Lung (tissue), 12 donors: ENCODE measurements around the gene ADAMTS14. TPM values are rescaled to one million over a fixed set of nuclear protein-coding genes. Genes with fewer than 3 reads are reported as not detected.

Source experiments
- ATAC-seq: fragments of 200-7000 bp; cut with Tn5 transposase; one replicate; pipeline ENCODE4 v1.9.1; 2020; ENCODE audit warnings: moderate number of reproducible peaks; ENCODE audit not compliant: insufficient read depth, low FRiP score
- DNase-seq, 3 donors: peaks; one replicate each; pipeline ENCODE4 v3.0.0-alpha.2; 2013 to 2017
- H3K27ac ChIP-seq, 2 donors: one replicate each; pipeline ENCODE4 v1.5.1; 2013; ENCODE audit warnings: mild to moderate bottlenecking in 2 of 2, moderate library complexity in 2 of 2, control low read depth in 1 of 2, inconsistent platforms in 1 of 2, low read depth in 1 of 2, low read length in 1 of 2
- H3K27me3 ChIP-seq, 3 donors: one replicate each; pipeline ENCODE4 v1.5.1; 2013; ENCODE audit warnings: low read length in 2 of 3; ENCODE audit not compliant: control insufficient read depth in 3 of 3, insufficient read depth in 3 of 3
- H3K36me3 ChIP-seq, 4 donors: one replicate each; pipeline ENCODE4 v1.5.1; 2013; ENCODE audit warnings: low read length in 4 of 4, mild to moderate bottlenecking in 1 of 4, moderate library complexity in 1 of 4; ENCODE audit not compliant: control insufficient read depth in 4 of 4, insufficient read depth in 4 of 4
- H3K4me1 ChIP-seq, 5 donors: one replicate each; pipeline ENCODE4 v1.5.1; 2013; ENCODE audit warnings: low read length in 5 of 5, mild to moderate bottlenecking in 2 of 5, moderate library complexity in 1 of 5; ENCODE audit not compliant: control insufficient read depth in 5 of 5, insufficient read depth in 5 of 5
- H3K4me3 ChIP-seq: one replicate; pipeline ENCODE4 v1.5.1; 2013; ENCODE audit warnings: mild to moderate bottlenecking, control low read depth, moderate library complexity
- H3K9ac ChIP-seq, 2 donors: one replicate each; pipeline ENCODE4 v1.5.1; 2013; ENCODE audit warnings: low read length in 2 of 2, control low read depth in 1 of 2; ENCODE audit not compliant: insufficient read depth in 1 of 2
- H3K9me3 ChIP-seq, 4 donors: one replicate each; pipeline ENCODE4 v1.5.1; 2013; ENCODE audit warnings: low read length in 3 of 4, mild to moderate bottlenecking in 1 of 4, moderate library complexity in 1 of 4; ENCODE audit not compliant: control insufficient read depth in 4 of 4, insufficient read depth in 3 of 4
- WGBS, 2 donors: extraction: QIAGEN DNeasy Blood & Tissue Kit; methylation state at CpG; one replicate each; pipeline ENCODE4 v1.1.7; 2013; 5-methylcytosine and 5-hydroxymethylcytosine counted together
- polyA plus RNA-seq, 2 donors: library from polyadenylated mRNA; stranded (reverse); fragments of 200-250 nt; gene quantifications; one replicate each; pipeline ENCODE4 v1.2.1, GENCODE V29; 2013
- total RNA-seq, 2 donors: library from RNA; depleted of rRNA in 1 of 2; stranded (reverse); fragments of >200 nt in 1 of 2; gene quantifications; one replicate each; pipeline ENCODE4 v1.2.1, GENCODE V29; 2014 to 2021
- TF ChIP-seq, protein P1 (sequence below): IDR thresholded peaks from 2 replicates; pipeline ENCODE4 v1.5.1; 2012; ENCODE audit warnings: mild to moderate bottlenecking; ENCODE audit errors: control extremely low read depth, extremely low read depth
- donor health status: control.
- donor health status: control.
- donor health status: Bipolar disorder and iron deficiency.
- donor health status: healthy.
- donor health status: DM: yes; HTN: yes; CAD: no.

The ADAMTS14 gene
- total and polyA plus RNA-seq, 4 donors: 0.47 to 3.9 (median 1.2) TPM

DNA sequence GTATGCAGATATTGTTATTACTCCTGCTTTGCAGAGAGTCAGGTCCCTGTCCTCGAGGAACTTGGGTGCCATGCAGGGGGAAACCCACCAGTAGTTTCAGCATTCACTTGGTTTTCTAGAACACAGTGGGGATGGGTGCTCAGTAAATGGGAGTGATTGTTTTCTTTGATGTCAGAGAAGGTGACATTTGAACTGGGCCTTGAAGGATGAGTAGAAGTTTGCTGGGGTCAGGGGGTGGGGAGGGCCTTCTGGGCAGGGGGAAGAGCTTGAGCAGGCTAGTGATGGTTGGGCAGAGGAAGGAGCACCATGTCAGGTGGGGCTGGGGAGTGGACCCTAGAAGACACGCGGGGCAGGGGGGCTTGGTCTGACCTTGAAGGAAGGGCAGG lies 5.9 kb downstream of the ADAMTS14 start:
- Histone ChIP-seq H3K27ac (no peak overlapping the region), H3K9ac (no peak overlapping the region), H3K9me3 (no peaks in the 10 kb centered on the region), H3K36me3 (no peaks in the 10 kb centered on the region), H3K27me3 (no peaks in the 10 kb centered on the region), H3K4me1 (peaks cover 0 to 20% (median 2%) of the 10 kb centered on the region in 5 donors), H3K4me3 (no peak overlapping the region)
- TF ChIP-seq, protein P1, sequence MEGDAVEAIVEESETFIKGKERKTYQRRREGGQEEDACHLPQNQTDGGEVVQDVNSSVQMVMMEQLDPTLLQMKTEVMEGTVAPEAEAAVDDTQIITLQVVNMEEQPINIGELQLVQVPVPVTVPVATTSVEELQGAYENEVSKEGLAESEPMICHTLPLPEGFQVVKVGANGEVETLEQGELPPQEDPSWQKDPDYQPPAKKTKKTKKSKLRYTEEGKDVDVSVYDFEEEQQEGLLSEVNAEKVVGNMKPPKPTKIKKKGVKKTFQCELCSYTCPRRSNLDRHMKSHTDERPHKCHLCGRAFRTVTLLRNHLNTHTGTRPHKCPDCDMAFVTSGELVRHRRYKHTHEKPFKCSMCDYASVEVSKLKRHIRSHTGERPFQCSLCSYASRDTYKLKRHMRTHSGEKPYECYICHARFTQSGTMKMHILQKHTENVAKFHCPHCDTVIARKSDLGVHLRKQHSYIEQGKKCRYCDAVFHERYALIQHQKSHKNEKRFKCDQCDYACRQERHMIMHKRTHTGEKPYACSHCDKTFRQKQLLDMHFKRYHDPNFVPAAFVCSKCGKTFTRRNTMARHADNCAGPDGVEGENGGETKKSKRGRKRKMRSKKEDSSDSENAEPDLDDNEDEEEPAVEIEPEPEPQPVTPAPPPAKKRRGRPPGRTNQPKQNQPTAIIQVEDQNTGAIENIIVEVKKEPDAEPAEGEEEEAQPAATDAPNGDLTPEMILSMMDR: no peak
- 90 to 92% methylated on average over 3 of the region's 3 CpGs for WGBS, 2 donors
- DNase-seq: no peak
- ATAC-seq: no peak

DNA sequence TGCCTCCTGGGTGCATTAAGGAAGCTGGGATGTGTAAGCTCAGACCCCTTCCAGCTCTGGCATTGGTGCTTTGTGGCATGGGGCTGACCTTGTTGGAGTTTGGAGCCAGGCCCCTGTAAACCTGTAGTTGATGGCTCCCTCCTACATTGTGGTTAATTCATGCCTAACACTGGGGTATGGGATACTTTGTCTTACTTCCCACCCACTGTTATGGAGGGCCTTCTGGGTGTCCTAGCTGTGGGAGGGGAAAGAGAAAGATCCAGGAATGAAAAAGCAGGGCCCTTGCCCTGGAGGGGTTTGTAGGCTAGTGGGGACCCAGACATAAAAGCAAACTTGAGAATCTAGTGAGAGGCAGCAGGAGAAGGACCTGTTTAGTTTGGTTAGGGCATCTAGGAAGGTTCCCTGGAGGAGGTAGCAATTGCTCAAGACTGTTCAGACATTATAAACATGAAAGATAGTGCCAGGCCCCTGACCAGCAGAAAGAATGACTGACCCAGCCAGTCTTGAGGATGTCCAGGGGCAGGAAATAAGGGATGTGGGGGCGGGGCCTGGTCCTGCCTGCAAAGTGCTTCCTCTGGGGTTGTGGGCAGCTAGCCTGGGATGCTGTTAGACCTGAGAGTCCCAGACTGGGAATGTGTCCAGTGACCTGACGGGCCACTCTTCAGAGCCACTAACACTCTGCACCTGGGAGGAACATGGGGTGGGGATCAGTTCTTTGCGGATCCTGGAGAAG lies 6.6 kb downstream of the ADAMTS14 start:
- H3K4me3 ChIP-seq: no peak overlapping the region
- no peaks in the 10 kb centered on the region for H3K9me3 ChIP-seq
- no peaks in the 10 kb centered on the region for H3K27me3 ChIP-seq
- H3K36me3 ChIP-seq: no peaks in the 10 kb centered on the region
- no peak overlapping the region for H3K9ac ChIP-seq
- no peak for ATAC-seq
- WGBS, 2 donors: 89 to 100% methylated on average over 3 of the region's 3 CpGs
- H3K27ac ChIP-seq: no peak overlapping the region
- TF ChIP-seq, protein P1: no peak
- H3K4me1 ChIP-seq: peaks cover 0 to 20% (median 5%) of the 10 kb centered on the region in 5 donors
- DNase-seq: no peak

DNA sequence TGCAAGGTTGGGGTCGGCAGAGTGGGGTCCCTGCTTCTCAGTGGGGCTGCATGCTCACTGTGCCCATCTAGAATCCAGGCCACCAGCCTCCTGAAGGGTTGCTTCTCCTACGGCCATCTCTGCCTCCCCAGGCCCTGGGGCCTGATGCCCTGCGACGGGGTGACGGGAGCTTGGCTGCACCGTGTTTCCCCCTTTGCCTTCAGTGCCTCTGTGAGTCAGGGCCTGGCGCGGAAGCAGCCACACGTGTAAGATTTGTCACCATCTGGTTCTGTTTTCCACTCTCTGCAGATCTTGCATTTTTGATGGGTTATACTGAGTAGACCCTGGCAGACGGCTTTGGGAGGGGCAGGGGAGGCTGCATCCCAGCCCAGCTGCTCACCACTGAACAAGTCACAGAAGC lies 7.2 kb downstream of the ADAMTS14 start:
- Histone ChIP-seq H3K4me3 (no peak overlapping the region), H3K4me1 (peaks cover 0 to 23% (median 4%) of the 10 kb centered on the region in 5 donors), H3K27me3 (no peaks in the 10 kb centered on the region), H3K9me3 (no peaks in the 10 kb centered on the region), H3K9ac (no peak overlapping the region), H3K36me3 (no peaks in the 10 kb centered on the region), H3K27ac (no peak overlapping the region)
- TF ChIP-seq, protein P1: no peak
- DNase-seq: no peak
- 88 to 94% methylated on average over 10 of the region's 10 CpGs for WGBS, 2 donors
- no peak for ATAC-seq
